Muscle of back (tissue), 13 donors: ENCODE measurements around the gene FUT9. TPM values are rescaled to one million over a fixed set of nuclear protein-coding genes. Genes with fewer than 3 reads are reported as not detected.

ENCODE experiments used
- DNase-seq, 3 donors: peaks; one replicate each; pipeline versions ENCODE4 v3.0.0 to v3.0.0-alpha.2; 2013
- long read RNA-seq, 9 donors: transcript quantifications; one replicate each; lab custom pipeline, GENCODE V29; 2026
- polyA plus RNA-seq, 10 donors: library from polyadenylated mRNA; unstranded; fragments of 120-200 nt; gene quantifications; one replicate each; pipeline ENCODE4 v1.2.1, GENCODE V29; 2013; ENCODE audit not compliant: insufficient read length in 10 of 10

FUT9 gene
- under 1 TPM; 0.03 to 0.26 (median 0.12) TPM for polyA plus RNA-seq
- long read RNA-seq, donor 1, result 0 reads
- long read RNA-seq, donor 2, result 0 reads
- long read RNA-seq, donor 3, result 0 reads
- long read RNA-seq, donor 4, result 0 reads
- long read RNA-seq, donor 5, result 0 reads
- long read RNA-seq, donor 6, full-length matches to known transcripts, result 1 of 1 reads
- long read RNA-seq, donor 6, partial matches to known transcripts, result 0 of 1 reads
- long read RNA-seq, donor 6, other reads (novel, unspliced or antisense), result 0 of 1 reads
- long read RNA-seq, donor 7, result 0 reads
- long read RNA-seq, donor 8, result 0 reads
- long read RNA-seq, donor 9, result 0 reads

GRCh38 chr6:96015518-96016333 is at the start of gene FUT9:
Gene FUT9, plus strand, starts transcription at chr6:96015974. Its CDS starts 187,182 bp downstream, at chr6:96203156.
- DNase-seq, result peak in 2 of 3 donors; percentile 3 to 16

- DNase-seq, result no peak
These were observed 48.2 kb upstream of the FUT9 start for GRCh38 chr6:95967594-95967993.

DNA sequence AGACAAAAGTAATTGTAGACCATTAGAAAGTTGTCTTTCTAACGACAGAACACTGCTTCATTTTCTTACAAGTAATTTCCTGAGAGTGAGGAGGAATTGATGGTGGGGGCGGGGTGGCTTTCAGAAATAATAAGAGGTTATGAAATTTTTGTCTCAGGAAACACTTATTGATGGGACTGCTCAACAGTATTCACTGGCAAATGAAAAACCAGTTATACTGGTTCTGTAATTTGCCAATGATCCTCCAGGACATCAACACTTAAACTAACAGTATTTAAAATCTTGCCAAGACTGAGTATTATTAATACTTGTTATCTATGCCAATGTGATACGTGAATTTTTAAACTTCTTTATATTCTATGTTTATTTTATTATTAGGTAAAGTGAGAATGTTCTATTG is 41.8 kb upstream of the FUT9 start:
- no peak for DNase-seq

- no peak for DNase-seq
These were observed 37.5 kb upstream of the FUT9 start for GRCh38 chr6:95978230-95978629.

DNA sequence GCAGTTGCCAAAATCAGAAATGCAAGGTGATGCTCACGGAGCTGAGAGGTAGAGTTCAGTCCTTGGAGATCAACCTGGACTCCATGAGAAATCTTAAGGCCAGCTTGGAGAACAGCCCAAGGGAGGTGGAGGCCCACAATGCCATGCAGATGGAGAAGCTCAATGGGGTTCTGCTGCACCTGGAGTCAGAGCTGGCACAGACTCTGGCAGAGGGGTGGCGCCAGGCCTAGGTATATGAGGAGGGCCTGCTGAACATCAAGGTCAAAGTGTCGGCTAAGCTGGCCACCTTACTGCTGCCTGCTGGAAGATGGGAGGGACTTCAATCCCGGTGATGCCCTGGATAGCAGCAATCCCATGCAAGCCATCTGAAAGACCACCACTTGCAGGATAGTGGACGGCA is 23.9 kb upstream of the FUT9 start:
- no peak for DNase-seq

- no peak for DNase-seq
These were observed 21.6 kb upstream of the FUT9 start for GRCh38 chr6:95994151-95994550.

DNA sequence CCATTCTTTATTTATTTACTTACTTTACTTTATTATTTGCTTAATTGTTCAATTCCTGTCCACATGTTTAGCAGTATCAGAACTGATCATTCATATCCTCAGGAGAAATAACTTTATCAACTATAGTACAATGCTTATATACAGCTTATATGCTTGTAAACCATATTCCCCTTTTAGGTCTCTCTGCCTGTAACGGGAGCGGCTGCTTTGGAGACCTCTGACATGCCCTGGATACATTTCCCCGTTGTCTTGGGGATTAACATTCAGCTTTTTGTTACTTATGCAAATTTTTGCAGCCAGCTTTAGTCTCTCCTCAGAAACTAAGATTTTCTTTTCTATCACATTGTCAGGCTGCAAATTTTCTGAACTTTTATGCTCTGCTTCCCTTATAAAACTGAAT is 17.6 kb upstream of the FUT9 start:
- DNase-seq, result no peak

GRCh38 chr6:96001891-96002575 is 13.7 kb upstream of the FUT9 start:
- DNase-seq, result no peak

GRCh38 chr6:96002576-96002910 is 13.2 kb upstream of the FUT9 start:
- DNase-seq, result no peak

DNA sequence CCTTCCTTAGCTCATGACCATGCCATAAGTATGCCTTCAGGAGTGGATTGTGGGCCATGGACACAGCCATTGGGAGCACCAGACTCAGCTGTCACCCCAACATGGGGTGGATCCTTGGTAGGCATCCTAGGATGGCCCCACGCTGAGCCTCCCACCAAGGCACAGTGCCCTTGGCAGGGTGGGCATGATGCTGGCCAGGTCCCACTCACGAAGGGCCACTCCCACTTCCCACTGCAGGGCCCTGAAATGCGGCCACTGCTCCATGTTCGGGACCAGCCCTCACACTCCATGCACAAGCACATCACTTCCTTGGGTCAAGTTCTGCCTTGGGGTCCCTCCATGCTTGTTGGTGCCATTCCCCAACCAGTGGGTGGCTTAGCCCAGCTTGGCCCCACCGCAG is 12.9 kb upstream of the FUT9 start:
- DNase-seq, result no peak

GRCh38 chr6:96007663-96008062 is 8.1 kb upstream of the FUT9 start:
- no peak for DNase-seq

- no peak for DNase-seq
These were observed 2.2 kb upstream of the FUT9 start for GRCh38 chr6:96013531-96013930.

DNA sequence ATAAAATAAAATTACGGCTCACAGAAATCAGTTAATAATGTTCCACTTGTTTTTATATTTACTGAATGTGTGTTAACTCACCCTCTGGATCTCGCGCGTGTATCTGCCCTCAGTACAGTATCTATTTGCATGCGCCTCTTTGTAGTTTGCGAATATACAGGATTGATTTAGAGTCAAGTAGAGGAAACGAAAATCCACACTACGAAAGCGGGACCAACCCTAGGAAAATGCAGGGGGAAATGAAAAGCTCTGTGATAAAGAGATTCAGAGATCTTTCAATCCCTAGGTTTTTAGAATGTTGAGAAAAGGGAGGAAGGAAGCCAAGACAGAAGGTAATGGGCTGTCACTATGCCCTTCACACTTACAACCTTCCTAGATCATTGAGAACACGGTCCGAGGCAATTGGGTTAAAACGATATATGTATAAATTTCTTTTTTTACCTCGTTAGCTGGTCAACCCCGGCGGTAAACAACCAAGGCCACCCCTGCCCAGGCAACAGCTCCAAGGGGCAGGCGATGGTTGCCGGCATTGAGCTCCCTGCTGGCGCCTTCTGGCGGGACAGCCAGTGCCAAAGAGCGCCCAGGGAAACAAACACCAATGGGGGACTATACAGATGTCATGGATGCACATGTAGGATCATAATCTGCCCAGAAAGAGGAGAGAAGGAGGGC is 792 bp upstream of the FUT9 start:
- no peak for DNase-seq

- DNase-seq, result no peak
These were observed 728 bp downstream of the FUT9 start for GRCh38 chr6:96016334-96017069.

GRCh38 chr6:96017070-96017359 is 1.2 kb downstream of the FUT9 start:
- DNase-seq, result no peak

DNA sequence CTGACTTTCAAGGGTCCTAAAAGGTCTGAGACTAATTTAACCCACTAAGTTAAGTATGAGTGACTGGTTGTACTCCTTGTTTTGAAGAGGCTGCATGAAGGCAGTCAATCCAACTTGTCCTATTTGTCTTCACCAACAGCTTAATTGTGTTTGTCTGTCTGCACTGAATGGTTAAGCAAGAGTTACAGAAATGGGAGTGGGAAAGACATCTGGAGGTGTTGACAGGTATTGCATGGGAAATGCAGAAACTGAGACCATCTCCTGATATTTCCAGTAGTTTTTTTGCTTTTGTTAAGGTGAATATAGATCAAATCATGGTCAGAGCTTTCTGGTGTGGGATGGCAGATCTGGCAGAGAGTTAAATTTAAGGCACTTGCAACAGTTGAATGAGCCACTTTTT is 6.5 kb downstream of the FUT9 start:
- DNase-seq, result no peak

DNA sequence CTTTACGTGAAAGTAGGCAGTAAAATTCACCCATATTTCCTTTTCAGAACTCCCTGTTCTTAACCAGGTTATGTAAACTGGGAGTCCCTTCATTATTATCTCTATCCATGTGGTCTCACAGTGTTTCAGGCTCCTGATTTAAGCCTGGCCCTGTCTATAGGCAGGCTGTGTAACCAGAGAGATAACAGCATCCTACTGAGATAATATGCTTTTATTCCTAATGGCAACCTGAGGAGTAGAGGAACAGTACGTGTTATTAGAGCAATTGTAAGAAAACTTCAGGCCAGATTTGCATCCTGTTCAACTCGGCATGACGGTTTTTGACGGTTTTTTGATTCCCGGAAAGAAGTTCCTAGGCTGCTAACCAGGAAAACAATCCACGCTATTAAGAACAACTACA is 16.9 kb downstream of the FUT9 start:
- no peak for DNase-seq

GRCh38 chr6:96051555-96051954 is 35.8 kb downstream of the FUT9 start:
- no peak for DNase-seq

DNA sequence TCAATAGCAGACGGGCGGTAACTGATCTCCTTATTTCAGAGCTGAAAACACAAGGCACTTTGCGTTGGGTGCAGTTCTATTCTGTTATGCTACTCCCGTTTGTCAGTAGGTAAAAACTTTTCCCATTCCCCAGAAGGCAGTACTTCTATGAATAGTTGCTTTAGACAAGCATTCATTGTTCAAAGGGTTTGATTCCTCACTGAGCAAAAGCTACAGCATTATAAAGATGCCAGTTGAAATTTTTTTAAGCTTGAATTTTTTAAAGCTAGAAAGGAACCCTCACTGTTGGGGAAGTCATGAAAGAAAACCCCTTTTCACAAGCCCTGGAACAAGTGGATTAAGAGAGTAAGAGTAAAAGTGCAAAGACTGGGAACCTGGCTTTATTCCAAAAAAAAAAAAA is 42.3 kb downstream of the FUT9 start:
- DNase-seq, result no peak

GRCh38 chr6:96059586-96059985 is 43.8 kb downstream of the FUT9 start:
- DNase-seq, result no peak

GRCh38 chr6:96060249-96060648 is 44.5 kb downstream of the FUT9 start:
- no peak for DNase-seq

GRCh38 chr6:96065213-96065612 is 49.4 kb downstream of the FUT9 start:
- no peak for DNase-seq
